RKO (cell line): ENCODE results near the gene COL27A1.
A peak's percentile ranks its signal among the peaks of the same experiment; 100 is the strongest.

ENCODE experiments used
- DNase-seq: peaks from one replicate; pipeline ENCODE4 v3.0.0-alpha.2; 2016; ENCODE audit warnings: low spot score

Gene COL27A1

DNA sequence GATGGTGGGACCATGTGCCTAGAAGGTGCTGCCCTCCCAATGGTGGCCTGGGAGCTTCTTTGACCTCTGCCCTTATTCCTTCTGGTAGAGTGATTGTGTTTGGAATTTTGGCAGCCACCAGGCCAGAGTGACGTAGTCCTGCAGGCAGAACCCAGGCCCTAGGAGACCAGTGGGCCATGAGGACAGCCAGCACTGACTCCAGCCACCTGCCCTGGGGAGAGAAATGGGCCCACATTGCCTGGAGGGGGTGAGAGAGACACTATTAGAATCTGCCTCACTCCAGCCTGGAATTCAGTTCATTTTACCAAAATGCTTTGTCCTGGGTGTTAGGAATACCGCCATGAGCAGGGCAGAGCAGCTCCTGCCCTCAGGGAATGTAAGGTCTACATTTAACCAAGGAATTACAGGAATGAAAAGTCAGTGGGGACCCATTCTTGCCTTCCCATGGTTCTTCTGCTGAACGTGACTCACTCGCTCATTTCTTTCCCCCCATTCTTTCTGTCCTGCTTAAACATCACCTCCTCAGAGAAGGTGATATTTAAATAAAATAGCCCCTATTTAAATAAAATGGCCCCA lies 5.5 kb upstream of the COL27A1 start:
- no peak for DNase-seq

GRCh38 chr9:114150608-114151007 lies 4.7 kb upstream of the COL27A1 start:
- DNase-seq = no peak

DNA sequence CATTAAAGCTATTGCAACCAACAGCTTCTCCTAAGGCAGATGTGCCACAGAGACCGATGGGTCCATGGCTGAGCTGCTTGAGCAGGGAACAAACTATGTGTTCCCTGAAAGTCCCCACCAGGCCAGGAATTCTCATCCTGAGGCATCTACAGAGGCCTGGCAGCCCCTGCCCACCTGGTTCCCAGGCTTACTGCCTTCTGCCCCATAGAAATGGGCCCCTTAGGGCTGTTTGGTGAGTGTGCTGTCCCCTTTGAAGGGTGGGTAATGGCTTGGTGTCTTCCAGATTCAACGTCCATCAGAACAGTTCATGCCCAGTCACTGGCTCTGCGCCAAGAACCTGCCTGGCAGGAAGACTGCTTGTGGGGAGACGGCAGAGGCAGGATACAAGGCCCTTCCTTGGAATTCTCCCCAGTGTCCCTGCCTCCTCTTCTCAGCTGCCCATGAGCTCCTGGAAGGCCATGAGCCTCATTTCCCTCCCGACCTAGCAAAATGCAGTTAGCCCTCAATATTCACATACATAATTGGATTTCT lies 3.8 kb upstream of the COL27A1 start:
- DNase-seq = no peak

- peak; percentile 37 for DNase-seq
These were observed 1.4 kb upstream of the COL27A1 start for GRCh38 chr9:114153761-114154599.

DNA sequence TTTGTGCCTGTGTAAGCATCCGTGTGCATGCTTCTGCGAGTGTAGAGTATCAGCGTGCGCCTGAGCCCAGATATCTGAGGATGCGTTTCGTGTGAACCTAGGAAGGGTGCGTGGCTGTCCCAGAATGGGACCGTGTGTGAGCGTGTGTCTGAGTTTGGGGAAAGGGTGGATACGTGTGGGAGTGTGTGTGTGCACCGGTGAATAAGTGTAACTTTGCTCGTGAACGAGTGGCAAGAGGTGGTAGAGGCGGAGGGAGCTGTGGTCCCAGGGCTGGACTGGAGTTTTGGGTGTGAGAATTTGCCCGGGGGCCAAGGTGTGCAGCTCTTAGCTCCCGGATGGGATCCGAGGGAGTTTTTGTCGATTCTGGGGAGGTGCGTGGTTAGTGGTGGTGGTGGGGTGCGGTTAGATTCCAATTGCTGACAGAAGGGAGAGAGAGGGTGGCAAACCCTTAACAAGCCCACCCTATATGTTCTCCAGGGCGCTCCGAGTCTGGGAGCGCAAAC lies 686 bp upstream of the COL27A1 start:
- no peak for DNase-seq

DNA sequence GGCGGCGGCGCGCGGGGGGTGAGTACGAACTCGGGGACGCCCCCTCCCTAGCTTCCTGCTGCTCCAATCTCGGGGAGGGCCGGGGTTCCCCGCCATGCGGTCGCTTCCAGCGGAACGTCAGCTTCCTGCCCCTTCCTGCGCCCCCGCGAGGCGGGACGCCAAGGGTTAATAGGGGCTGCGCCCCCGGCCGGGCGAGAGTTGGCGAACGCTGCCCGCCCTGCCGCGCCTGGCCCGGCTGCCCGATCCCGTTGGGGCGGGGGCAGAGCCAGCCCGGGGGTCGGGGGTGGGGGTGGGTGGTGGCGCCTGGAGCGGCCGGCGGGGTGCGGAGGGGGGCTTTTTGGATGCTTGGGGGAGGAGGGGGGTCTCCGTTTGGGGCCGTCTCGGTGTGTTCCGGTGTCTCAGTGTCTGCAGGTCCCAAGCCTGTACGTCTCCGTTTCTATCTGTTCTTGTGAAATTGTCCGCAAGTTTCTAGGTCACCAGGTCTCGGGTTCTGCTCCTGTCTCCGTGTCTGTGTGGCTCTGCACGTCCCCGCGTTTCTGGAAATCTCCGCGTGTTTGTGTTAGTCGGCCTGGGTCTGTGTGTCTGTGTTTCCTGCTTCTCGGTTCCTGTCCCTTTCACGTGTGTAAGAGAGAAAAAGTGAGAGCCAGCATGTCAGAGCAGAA lies 789 bp downstream of the COL27A1 start:
- peak; percentile 61 for DNase-seq

GRCh38 chr9:114156657-114157421 lies 1.5 kb downstream of the COL27A1 start:
- peak; percentile 84 for DNase-seq

- DNase-seq = peak; percentile 69
These were observed 2.3 kb downstream of the COL27A1 start for GRCh38 chr9:114157516-114158176.

DNA sequence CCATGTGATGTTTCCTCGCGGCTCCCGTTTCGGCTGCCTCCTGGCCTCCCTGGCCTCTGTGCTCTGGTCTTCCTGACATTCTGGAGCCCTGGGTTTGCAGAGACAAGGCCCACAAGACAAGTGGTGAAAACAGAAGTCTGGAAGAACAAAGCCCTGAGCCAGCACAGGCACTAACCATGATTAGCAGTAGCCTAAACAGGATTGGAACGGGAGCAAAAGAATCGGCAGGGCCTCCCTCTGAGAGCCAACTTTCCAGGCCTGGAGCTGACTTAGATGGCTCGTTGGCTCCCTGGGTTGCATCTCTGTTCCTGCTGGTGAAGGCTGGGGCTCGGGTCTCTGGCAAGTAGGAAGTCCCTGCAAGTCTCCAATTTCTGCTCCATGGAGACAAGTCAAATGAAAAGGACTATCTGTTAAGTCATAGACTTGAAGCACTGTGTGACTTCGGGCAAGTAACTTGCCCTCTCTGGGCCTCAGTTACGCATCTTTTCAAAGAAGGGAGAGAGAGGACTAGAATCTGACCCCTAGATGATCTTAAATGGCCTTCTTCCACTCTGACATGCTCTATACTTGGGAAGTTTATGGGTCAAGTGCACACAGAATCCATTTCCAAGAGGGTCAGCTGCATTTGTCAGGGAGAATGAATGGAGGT lies 3.3 kb downstream of the COL27A1 start:
- DNase-seq = no peak

DNA sequence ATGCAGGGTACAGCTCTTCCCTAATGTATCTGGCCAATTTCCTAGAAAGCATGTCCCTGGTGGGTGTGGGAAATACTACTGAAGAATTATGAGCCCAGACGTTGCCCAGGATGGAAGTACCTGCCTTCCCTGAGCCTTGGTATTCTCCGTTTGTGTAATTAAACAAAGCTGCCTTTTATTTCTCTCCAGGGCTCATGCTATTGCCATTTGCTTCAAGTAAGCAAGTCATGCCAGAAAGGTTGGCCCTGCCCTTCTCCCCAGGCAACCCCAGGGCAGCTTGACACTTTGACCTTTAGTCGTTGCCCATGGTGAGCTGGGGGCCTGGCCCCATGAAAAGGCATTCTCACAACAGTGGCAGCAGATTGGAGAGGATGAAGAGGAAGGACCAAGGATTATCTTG lies 4.4 kb downstream of the COL27A1 start:
- no peak for DNase-seq

- DNase-seq = no peak
These were observed 6.2 kb downstream of the COL27A1 start for GRCh38 chr9:114161513-114161912.

GRCh38 chr9:114163517-114163951 lies 8.2 kb downstream of the COL27A1 start:
- no peak for DNase-seq

DNA sequence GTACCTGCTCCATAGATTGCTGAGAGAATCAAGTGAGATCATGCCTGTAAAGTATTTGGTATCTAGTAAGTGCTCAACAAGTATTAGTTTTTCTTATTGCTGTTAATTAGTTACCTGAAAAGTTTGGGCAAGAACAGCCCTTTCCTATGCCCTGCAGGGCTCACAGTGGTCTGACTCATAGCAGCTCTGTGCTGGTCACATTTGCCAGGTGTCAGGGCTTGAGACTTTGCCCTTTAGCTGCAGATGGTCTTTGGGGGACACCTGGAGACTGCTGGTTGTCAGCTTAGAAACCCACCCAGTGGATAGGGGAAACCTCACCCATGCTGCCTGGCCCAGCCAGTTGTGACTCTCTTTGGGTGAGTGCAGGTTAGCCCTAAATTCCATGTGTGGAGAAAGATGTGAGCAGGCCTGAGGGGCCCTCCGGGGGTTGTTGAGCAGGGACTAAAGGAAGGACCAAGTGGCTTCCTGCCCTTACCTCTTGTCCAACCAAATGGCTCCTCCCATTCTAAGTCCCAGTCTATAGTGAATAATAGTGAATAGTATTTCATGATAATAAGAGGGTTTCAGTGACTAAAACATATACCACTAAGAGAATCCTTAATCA lies 9.0 kb downstream of the COL27A1 start:
- no peak for DNase-seq

DNA sequence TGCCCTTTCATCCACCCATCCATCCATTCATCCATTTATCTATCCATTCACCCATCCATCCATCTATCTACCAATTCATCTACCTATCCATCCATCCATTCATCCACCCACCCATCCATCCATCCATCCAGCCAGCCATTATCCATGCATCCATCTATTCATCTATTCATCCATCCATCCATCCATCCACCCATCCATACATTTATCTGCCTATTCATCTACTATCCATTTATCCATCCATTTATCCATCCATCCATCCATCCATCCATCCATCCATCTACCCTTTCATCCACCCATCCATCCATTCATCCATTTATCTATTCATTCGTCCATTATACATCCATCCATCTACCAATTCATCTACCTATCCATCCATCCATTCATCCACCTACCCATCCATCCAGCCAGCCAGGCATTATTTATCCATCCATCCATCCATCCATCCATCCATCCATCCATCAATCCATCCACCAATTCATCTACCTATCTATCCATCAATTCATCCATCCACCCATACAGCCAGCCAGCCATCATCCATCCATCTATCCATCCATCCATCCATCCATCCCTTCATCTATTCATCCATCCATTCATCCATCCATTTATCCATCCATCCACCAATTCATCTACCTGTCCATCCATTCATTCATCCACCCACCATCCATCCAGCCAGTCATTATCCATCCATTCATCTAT lies 10.2 kb downstream of the COL27A1 start:
- DNase-seq = no peak

DNA sequence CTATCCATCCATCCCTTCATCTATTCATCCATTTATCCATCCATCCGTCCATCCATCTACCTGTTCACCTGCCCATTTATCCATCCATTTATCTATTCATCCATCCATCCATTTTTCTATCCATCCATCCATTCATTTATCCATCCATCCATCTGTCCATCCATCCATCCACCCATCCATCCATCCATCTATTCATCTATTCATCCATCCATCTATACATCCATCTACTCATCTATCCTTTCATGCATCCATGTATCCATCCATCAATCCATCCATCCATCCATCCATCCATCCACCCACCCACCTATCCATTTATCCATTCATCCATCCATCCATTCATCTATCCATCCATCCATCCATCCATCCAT lies 10.8 kb downstream of the COL27A1 start:
- DNase-seq = no peak

DNA sequence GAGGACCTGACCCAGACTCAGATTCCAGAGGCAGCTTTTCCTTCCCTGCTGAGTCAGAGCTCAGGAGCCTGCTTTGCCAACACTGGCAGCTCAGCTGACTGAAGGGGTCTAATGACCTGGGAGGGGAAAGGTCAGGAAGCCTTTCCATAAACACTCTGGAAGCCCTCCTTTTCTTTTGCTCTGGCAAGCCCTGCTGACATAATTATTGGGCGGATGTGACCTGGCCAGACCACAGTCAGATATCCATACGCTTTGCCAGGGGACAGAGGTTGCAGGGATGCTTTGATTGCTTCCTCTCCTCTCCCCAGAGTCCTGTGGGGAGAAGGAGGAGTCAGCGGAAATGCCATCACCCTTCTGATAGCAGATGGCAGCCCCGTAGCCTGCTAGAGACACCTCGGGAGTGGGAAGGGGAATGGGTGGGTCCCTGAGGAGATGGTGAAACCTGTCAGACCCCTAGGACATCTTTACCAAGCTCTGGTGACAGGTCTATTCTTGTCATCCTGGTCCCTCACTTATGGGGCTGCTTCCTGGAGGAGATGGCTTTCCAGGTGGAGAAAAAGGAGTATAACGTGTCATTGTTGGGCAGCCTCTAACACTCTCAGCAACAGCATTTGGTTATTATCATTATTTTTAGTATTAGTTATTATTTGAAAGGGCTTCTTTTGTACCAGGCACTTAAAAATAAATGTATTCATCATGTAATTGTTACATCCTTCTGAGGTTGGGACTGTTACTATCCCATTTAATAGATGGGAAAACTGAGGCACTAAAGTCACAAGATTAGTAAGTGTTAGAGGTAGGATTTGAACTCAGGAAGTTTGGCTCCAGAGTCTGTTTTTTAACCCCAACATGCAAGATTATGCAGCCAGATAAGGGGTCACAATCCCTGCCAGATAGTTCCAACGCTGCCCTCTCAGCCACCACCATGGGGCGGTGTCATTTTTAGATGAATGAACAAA lies 11.6 kb downstream of the COL27A1 start:
- no peak for DNase-seq

DNA sequence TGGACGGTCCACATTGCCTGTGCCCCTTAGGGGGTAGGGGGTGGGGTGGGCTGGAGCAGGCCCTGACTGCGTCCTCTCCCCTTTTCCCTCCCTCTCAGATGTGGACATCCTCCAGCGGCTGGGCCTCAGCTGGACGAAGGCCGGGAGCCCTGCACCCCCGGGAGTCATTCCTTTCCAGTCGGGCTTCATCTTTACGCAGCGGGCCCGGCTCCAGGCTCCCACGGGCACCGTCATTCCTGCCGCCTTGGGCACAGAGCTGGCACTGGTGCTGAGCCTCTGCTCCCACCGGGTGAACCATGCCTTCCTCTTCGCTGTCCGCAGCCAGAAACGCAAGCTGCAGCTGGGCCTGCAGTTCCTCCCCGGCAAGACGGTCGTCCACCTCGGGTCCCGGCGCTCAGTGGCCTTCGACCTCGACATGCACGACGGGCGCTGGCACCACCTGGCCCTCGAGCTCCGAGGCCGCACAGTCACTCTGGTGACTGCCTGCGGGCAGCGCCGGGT lies 12.3 kb downstream of the COL27A1 start:
- DNase-seq = no peak

DNA sequence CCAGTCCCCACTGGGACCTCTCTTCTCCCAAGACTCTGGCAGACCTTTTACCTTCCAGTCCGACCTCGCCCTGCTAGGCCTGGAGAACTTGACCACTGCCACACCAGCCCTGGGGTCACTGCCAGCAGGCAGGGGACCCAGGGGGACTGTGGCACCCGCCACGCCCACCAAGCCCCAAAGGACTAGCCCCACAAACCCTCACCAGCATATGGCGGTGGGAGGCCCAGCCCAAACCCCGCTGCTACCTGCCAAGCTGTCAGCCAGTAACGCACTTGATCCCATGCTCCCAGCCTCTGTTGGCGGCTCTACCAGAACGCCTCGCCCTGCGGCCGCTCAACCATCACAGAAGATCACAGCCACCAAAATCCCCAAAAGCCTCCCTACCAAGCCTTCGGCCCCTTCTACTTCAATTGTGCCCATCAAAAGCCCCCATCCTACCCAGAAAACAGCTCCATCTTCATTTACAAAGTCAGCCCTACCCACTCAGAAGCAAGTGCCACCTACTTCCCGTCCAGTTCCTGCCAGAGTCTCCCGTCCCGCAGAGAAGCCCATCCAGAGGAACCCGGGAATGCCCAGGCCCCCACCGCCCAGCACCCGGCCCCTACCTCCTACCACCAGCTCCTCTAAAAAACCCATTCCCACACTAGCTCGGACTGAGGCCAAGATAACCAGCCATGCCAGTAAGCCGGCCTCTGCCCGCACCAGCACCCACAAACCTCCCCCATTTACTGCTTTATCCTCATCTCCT lies 13.1 kb downstream of the COL27A1 start:
- DNase-seq = no peak
